Non-pigmented ciliary epithelial cell (primary cell): Measurements from ENCODE around the gene CCDC175.

ENCODE experiments used
- DNase-seq: peaks from one replicate; pipeline ENCODE4 v3.0.0-alpha.2; 2010; ENCODE audit warnings: low read depth

Gene CCDC175

DNA sequence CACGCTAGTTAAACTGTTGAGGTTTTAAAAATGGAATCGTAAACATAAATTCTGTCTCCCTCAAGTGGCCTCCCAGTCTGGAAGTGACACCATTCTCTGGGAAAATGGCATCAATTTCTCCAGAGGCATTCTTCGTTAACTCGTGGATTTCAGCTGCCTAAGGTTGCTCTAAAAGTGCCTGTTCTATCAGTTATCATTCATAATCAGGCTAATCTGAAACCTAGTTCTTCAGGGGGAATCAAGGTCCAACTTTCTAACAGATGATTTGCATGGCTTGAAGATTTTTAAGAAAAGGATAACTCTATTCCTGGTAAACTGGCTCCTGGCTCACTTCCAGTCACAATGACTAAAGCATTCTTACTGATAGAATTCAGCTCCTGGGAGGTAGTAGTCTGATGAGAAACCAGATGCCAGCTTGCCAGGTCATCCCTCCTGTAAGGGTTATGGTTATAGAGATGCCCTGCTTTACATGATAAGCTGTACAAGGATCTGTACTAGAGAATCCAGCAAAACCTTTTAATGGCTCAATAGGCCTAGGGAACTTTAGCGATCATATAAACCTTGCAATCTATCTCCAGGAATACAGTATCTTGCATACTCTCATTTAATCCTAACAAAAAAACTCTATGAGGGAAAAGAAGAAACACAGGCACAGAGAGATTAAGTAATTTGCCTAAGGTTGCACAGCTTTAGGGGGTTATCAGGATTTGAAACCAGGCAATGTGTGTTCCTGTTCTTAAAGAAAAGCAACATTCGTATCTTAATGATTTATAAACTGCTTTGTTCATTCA is 93.9 kb downstream of the CCDC175 start:
- DNase-seq = peak; percentile 79

GRCh38 chr14:59481871-59482540 is 94.6 kb downstream of the CCDC175 start:
- DNase-seq = no peak

GRCh38 chr14:59481407-59481806 is 95.2 kb downstream of the CCDC175 start:
- DNase-seq = no peak

DNA sequence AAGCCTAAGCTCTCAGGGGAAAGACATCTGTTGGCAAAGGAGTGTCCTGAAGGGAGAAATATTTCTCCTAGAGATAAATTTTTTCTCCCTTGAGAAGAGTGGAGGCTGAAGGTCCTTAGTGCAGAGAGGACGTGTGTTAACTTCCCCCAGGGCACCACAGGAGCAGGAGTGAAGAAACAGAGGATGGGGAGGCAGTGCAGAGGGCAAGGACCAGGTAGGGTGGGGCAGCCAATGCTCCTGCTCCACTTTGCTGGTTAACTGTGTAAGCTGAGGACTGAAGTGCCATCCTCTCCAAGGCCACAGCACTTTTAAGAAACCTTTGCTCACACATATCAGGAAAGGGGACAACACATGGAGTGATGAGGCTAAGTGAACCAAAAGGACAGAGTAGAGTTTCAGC is 96.4 kb downstream of the CCDC175 start:
- no peak for DNase-seq

GRCh38 chr14:59478540-59478939 is 98.1 kb downstream of the CCDC175 start:
- DNase-seq = no peak

DNA sequence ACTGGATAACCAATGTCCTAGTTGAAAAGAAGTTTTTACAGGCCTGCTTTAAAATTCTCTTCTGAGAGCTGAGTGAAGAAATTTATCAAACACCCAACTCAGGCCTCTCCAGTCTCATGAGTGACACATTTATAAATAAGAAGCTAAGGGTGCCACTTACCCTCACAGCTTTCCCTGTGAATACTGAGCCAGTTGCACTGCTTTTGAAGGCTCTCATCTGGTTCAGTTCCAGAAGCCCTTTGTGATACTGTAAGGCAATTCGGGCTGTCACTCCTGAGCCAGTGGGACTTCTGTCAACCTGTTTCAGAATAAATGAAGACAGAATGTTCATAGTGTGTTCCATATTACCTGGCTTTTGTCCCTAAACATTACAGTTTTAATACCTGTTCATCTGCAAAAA is 100.9 kb downstream of the CCDC175 start:
- DNase-seq = no peak

- no peak for DNase-seq
Observed at GRCh38 chr14:59474172-59474571, 102.4 kb downstream of the CCDC175 start.

DNA sequence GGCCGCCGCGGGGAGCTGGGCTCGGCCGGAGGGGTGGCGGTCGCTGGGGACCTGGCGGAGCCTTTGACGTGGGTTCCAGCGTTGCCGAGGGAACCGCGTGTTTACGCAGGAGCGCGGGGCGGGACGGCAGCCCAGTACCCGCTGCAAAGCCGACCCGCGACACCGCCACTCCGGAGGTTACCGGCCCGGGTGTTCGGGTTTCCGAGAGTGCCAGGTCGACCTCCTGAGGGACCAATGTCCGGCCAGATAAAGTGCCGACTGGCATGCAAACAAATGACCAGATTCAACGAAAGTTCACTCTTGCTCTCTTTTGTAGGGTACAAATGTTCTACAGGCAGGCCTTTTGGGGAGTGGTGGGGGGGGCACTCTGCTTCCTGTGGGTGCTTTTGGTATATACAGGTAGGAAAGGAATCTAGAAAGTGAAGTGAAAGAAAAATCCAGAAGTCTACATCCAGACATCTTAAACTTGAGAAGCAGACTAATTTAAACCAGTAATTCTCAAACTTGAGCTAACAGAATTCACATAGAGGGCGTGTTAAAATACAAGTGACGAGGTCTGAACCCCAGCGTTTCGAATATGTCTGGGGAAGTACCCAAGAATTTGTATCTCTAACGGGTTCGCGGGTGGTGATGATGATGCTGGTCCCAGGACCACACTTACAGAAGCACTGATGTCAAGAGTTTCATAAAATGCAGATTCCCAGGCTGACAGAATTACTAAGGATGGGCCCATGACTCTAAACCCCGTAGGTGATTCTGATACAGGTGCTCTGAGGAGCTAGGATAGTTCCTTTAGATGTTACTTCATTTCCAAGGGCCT is 111.1 kb downstream of the CCDC175 start, which contains the start of gene GPR135:
TSS of gene GPR135 (minus strand) at position 65 of the 820 bp plus-strand sequence. CDS start 154 bp downstream, outside the sequence.
- no peak for DNase-seq

GRCh38 chr14:59464486-59465315 is 111.9 kb downstream of the CCDC175 start:
- DNase-seq = no peak

DNA sequence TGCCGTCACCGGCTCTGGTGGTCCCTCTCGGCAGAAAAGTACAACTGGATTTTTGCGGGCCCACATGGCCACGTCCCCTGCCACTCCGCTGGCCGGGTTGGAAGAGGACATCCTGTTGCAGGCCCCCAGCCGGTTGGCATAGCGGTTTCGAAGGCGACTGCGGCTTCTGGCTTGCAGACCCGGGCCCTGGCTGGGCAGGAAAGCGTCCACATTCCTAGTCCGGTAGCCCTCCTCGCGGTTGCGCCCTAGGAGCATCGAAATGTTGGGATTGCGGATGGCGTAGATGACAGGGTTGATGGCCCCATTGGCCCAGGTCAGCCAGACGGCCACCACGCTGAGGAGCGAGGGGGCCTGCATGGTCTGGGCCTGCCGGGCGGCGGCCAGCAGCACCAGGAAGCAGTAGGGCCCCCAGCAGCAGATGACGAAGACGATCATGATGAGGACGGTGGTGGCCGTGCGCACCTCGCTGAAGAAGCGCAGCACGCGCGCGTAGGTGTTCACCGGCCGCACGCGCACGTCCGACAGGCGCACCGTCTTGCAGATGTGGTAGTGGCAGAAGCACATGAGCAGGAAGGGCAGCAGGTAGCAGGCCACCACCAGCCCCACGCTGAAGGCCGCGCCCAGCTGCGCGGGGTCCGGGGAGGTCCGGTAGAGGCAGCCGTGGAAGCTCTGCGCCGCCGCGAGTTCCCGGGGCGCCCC is 112.7 kb downstream of the CCDC175 start:
- DNase-seq = no peak

DNA sequence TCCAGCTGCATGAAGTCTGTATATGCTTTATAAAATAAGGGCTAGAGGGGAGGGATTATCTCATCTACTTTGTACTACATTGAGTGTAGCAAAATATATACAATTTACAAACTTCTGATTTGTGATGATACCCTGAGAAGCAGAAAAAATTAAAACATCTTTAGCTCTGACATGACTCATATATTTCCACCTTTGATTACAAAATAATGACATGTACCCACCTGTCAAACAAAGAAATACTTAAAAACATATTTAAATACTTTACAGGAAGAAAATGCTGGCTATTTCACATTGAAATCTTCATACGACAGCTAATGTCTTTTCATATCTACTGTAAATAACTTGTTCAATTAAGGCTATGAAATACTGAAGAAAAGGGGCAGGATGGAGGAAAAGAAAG is 114.7 kb downstream of the CCDC175 start:
- no peak for DNase-seq

DNA sequence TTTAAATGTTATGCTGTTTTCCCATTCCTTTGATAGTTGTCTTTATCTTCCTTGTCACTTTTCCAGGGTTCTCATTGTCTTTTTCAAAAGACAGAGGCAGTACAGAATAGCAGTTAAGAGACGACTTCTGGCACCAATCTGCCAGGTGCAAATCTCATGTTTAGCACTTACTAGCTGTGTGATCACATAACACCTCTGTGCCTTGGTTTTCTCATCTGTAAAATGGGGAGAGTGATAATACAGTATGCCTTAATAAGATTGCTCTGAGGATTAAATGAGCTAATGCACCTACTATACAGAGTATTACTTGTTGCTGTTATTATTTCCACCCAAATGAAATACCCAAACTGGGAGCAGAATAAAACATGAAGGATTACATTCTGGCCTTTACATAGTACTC is 116.2 kb downstream of the CCDC175 start:
- no peak for DNase-seq

- no peak for DNase-seq
Observed at GRCh38 chr14:59458486-59458885, 118.1 kb downstream of the CCDC175 start.

DNA sequence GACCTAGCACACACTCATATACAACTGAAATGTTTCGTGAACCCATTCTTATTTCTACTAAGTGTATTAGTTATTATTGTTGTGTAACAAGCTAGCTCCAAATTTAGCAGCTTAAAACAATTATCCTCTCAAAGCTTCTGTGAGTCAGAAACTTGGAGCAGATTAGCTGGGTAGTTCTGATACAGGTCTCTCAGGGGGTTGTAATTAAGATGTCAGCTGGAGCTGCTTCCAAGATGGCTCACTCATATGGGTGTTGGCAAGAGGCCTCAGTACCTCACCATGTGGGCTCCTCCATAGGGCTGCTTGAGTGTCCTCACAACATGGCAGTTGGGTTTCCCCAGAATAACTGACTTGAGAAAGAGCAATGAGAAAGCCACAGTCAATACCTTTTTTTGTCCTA is 121.2 kb downstream of the CCDC175 start:
- DNase-seq = peak; percentile 26
